GM12873 (cell line): Measurements from ENCODE around the gene TMEM134.

Source experiments
- CTCF ChIP-seq: IDR thresholded peaks from 2 replicates; pipeline ENCODE4 v1.5.1; 2012; ENCODE audit warnings: low read depth, mild to moderate bottlenecking, moderate library complexity, low read length, control low read depth; ENCODE audit not compliant: insufficient read depth; ENCODE audit errors: missing control alignments

TMEM134 gene

GRCh38 chr11:67411785-67412152, 57.3 kb downstream of the TMEM134 start:
- TF ChIP-seq CTCF, result no peak
